HTR-8/SVneo (cell line): Measurements from ENCODE around the gene PROB1.
"Not testable (repeated sequence)": the region's sequence is repeated elsewhere in the genome, so short reads cannot be mapped to it uniquely, and the experiment has no call there.

Experiments
- DNase-seq: peaks from one replicate; pipeline ENCODE4 v3.0.0; 2011; ENCODE audit warnings: low spot score, mixed read lengths; ENCODE audit not compliant: insufficient read length
- FAIRE-seq: peaks from 2 replicates; lab custom pipeline; 2011; peaks lifted over from hg19 to GRCh38; lab: Jason Lieb, UNC

The PROB1 gene

GRCh38 chr5:139394654-139395566 is at the start of gene PROB1:
Gene PROB1, minus strand, starts transcription at chr5:139395104. Its CDS starts 23 bp downstream, at chr5:139395081.
- FAIRE-seq, result no peak

GRCh38 chr5:139443831-139444453 is 49.0 kb upstream of the PROB1 start:
- peak; percentile 62 for DNase-seq
- no peak for FAIRE-seq

More at GRCh38 chr5:139394654-139395566, at the start of gene PROB1:
- no peak for DNase-seq

GRCh38 chr5:139440416-139440815 is 45.5 kb upstream of the PROB1 start:
- not testable (repeated sequence) for DNase-seq, FAIRE-seq

GRCh38 chr5:139439013-139439903 is 44.4 kb upstream of the PROB1 start, which contains the start of gene DNAJC18:
Gene DNAJC18, minus strand, starts transcription at chr5:139439525. Its CDS starts 80 bp downstream, at chr5:139439445.
- DNase-seq, result peak; percentile 95
- peak; percentile 81 for FAIRE-seq

GRCh38 chr5:139438707-139439012 is 43.8 kb upstream of the PROB1 start:
- no peak for FAIRE-seq
- no peak for DNase-seq

- no peak for DNase-seq
- no peak for FAIRE-seq
Observed at GRCh38 chr5:139435676-139436075, 40.8 kb upstream of the PROB1 start.

GRCh38 chr5:139431706-139432105 is 36.8 kb upstream of the PROB1 start:
- FAIRE-seq (no peak), DNase-seq (no peak)

- FAIRE-seq (no peak), DNase-seq (no peak)
Observed at GRCh38 chr5:139430015-139430414, 35.1 kb upstream of the PROB1 start.

- no peak for DNase-seq
- no peak for FAIRE-seq
Observed at GRCh38 chr5:139426203-139426885, 31.4 kb upstream of the PROB1 start.

GRCh38 chr5:139425497-139425896 is 30.6 kb upstream of the PROB1 start:
- no peak for DNase-seq
- no peak for FAIRE-seq

- DNase-seq (peak; percentile 85), FAIRE-seq (no peak)
Observed at GRCh38 chr5:139422307-139422893, 27.5 kb upstream of the PROB1 start.

GRCh38 chr5:139419226-139420192 is 24.6 kb upstream of the PROB1 start:
- FAIRE-seq (no peak), DNase-seq (no peak)

- DNase-seq, result no peak
- FAIRE-seq, result no peak
Observed at GRCh38 chr5:139418793-139419192, 23.9 kb upstream of the PROB1 start.

- FAIRE-seq (no peak), DNase-seq (no peak)
Observed at GRCh38 chr5:139417214-139417613, 22.3 kb upstream of the PROB1 start.

- no peak for DNase-seq
- FAIRE-seq, result no peak
Observed at GRCh38 chr5:139416651-139417050, 21.7 kb upstream of the PROB1 start.

- FAIRE-seq, result no peak
Observed at GRCh38 chr5:139415869-139416268, 21.0 kb upstream of the PROB1 start.

GRCh38 chr5:139415221-139415861 is 20.4 kb upstream of the PROB1 start:
- FAIRE-seq, result no peak
- DNase-seq, result no peak

More at GRCh38 chr5:139415869-139416268, 21.0 kb upstream of the PROB1 start:
- no peak for DNase-seq

GRCh38 chr5:139414581-139415130 is 19.8 kb upstream of the PROB1 start:
- DNase-seq (no peak), FAIRE-seq (no peak)
